22Rv1 (cell line): ENCODE data around the gene GHRHR.

Experiments used
- H3K27ac ChIP-seq: fragments of 450-650 bp; 2 replicates; pipeline ENCODE4 v1.5.1; 2017
- CTCF ChIP-seq: fragments of 450-650 bp; IDR thresholded peaks from 2 replicates; pipeline ENCODE4 v1.5.1; 2017; ENCODE audit warnings: mild to moderate bottlenecking
- ZFX ChIP-seq: fragments of 450-650 bp; IDR thresholded peaks from 2 replicates; pipeline ENCODE4 v1.6.1; 2017; ENCODE audit warnings: antibody characterized with exemption, borderline replicate concordance

GHRHR gene

GRCh38 chr7:30934225-30934624, 29.5 kb upstream of the GHRHR start:
- TF ChIP-seq CTCF (no peak), ZFX (no peak)
- no peak overlapping the region for H3K27ac ChIP-seq

- TF ChIP-seq CTCF (no peak), ZFX (no peak)
- no peak overlapping the region for H3K27ac ChIP-seq
These were observed 28.8 kb upstream of the GHRHR start for GRCh38 chr7:30934732-30935568.

GRCh38 chr7:30935569-30935877, 28.2 kb upstream of the GHRHR start:
- H3K27ac ChIP-seq: no peak overlapping the region
- no peak for TF ChIP-seq ZFX
- no peak for TF ChIP-seq CTCF

GRCh38 chr7:30936650-30937245, 27.0 kb upstream of the GHRHR start:
- TF ChIP-seq ZFX: no peak
- TF ChIP-seq CTCF: no peak
- H3K27ac ChIP-seq: no peak overlapping the region

- TF ChIP-seq CTCF: no peak
- no peak for TF ChIP-seq ZFX
- H3K27ac ChIP-seq: no peak overlapping the region
These were observed 26.3 kb upstream of the GHRHR start for GRCh38 chr7:30937416-30937815.

- H3K27ac ChIP-seq: no peak overlapping the region
- TF ChIP-seq ZFX (no peak), CTCF (peak; percentile 100)
These were observed 25.1 kb upstream of the GHRHR start for GRCh38 chr7:30938435-30939316.
